ENCODE measurements around the gene USHBP1. TPM values are rescaled to one million over a fixed set of nuclear protein-coding genes. Genes with fewer than 3 reads are reported as not detected.
A peak's percentile ranks its signal among the peaks of the same experiment; 100 is the strongest.

The USHBP1 gene
- total and polyA plus RNA-seq, 9 donors: 1.1 to 8.9 (median 2.0) TPM

- WGBS, 3 donors: 8 to 13% (median 13%) methylated on average over 5 to 23 of the region's 27 CpGs
- peak overlapping the region; percentile 63 to 74 for H3K27ac ChIP-seq
- intact Hi-C loops (cut with DNase I): no loop called here
- peaks cover 4% of the 10 kb centered on the region for H3K4me1 ChIP-seq (ENCODE audit: insufficient read depth)
- H3K36me3 ChIP-seq: no peaks in the 10 kb centered on the region
- DNase-seq: peak in 1 of 5 donors; percentile 46
- no peaks in the 10 kb centered on the region for H3K27me3 ChIP-seq
- no peaks in the 10 kb centered on the region for H3K9me3 ChIP-seq
- no peak for TF ChIP-seq EP300 (IDR thresholded peaks at IDR 0.05)
- TF ChIP-seq CTCF (IDR thresholded peaks at IDR 0.05): no peak
- no peak for TF ChIP-seq POLR2A (IDR thresholded peaks at IDR 0.05)
- peak overlapping the region; percentile 21 for H3K4me3 ChIP-seq
Observed at GRCh38 chr19:17235971-17236777, 28.4 kb downstream of the USHBP1 start.

GRCh38 chr19:17235300-17235970 lies 29.1 kb downstream of the USHBP1 start:
- 2 to 9% (median 3%) methylated on average over 9 to 80 of the region's 80 CpGs for WGBS, 3 donors
- TF ChIP-seq CTCF (IDR thresholded peaks at IDR 0.05) (peak in 2 of 3 donors; percentile 57 to 63), POLR2A (IDR thresholded peaks at IDR 0.05) (no peak)
- H3K9me3 ChIP-seq: no peaks in the 10 kb centered on the region
- H3K4me1 ChIP-seq (ENCODE audit: insufficient read depth): peaks cover 4% of the 10 kb centered on the region
- DNase-seq: peak; percentile 71 to 84 (median 77)
- intact Hi-C loops (cut with DNase I): no loop called here
- no peaks in the 10 kb centered on the region for H3K27me3 ChIP-seq
- H3K4me3 ChIP-seq: peak overlapping the region; percentile 21
- H3K36me3 ChIP-seq: no peaks in the 10 kb centered on the region
- H3K27ac ChIP-seq: peak overlapping the region; percentile 63 to 74

- Histone ChIP-seq H3K4me1 (ENCODE audit: insufficient read depth) (peaks cover 4% of the 10 kb centered on the region), H3K27ac (peak overlapping the region; percentile 63 to 74), H3K9me3 (no peaks in the 10 kb centered on the region), H3K27me3 (no peaks in the 10 kb centered on the region), H3K36me3 (no peaks in the 10 kb centered on the region), H3K4me3 (peak overlapping the region; percentile 21)
- peak in 4 of 5 donors; percentile 58 to 82 (median 76) for DNase-seq
- 18 to 24% (median 19%) methylated on average over 11 of the region's 11 CpGs for WGBS, 3 donors
- TF ChIP-seq EP300 (IDR thresholded peaks at IDR 0.05) (no peak), POLR2A (IDR thresholded peaks at IDR 0.05) (no peak), CTCF (IDR thresholded peaks at IDR 0.05) (no peak)
- intact Hi-C loops (cut with DNase I): no loop called here
Observed at GRCh38 chr19:17234911-17235299, 29.6 kb downstream of the USHBP1 start.

- Histone ChIP-seq H3K4me3 (no peak overlapping the region), H3K9me3 (no peaks in the 10 kb centered on the region), H3K27ac (no peak overlapping the region), H3K36me3 (no peaks in the 10 kb centered on the region), H3K27me3 (no peaks in the 10 kb centered on the region), H3K4me1 (ENCODE audit: insufficient read depth) (peaks cover 4% of the 10 kb centered on the region)
- no peak for DNase-seq
- TF ChIP-seq CTCF (IDR thresholded peaks at IDR 0.05) (no peak), POLR2A (IDR thresholded peaks at IDR 0.05) (no peak), EP300 (IDR thresholded peaks at IDR 0.05) (no peak)
- intact Hi-C loops (cut with DNase I): no loop called here
- 81 to 86% (median 85%) methylated on average over 25 of the region's 25 CpGs for WGBS, 3 donors
Observed at GRCh38 chr19:17232258-17232657, 32.3 kb downstream of the USHBP1 start.
